ENCODE results near the gene CYP27C1. TPM values are rescaled to one million over a fixed set of nuclear protein-coding genes. Genes with fewer than 3 reads are reported as not detected.

CYP27C1 gene
- total RNA-seq, 2 experiments from 2014 or later: not detected

GRCh38 chr2:127166231-127166860 is 53.8 kb downstream of the CYP27C1 start:
- H3K9me3 Mint-ChIP-seq: no peaks in the 10 kb centered on the region
- no peak for TF ChIP-seq CTCF (IDR thresholded peaks at IDR 0.05)
- no peaks in the 10 kb centered on the region for H3K4me1 Mint-ChIP-seq (ENCODE audit: low read depth)
- intact Hi-C loops (cut with DNase I, micrococcal nuclease): no loop called here
- DNase-seq (no peak), ATAC-seq (ENCODE audit: poor library complexity) (no peak)
- H3K4me3 Mint-ChIP-seq: no peak overlapping the region
- H3K27ac Mint-ChIP-seq: no peak overlapping the region
- ChIA-PET CTCF (no interaction called here), POLR2A (no interaction called here)
- H3K27me3 Mint-ChIP-seq: no peaks in the 10 kb centered on the region
- H3K9me3 ChIP-seq (ENCODE audit: control insufficient read depth in 1 of 2, insufficient read depth in 1 of 2, low read length in 2 of 2): no peaks in the 10 kb centered on the region
- H3K36me3 Mint-ChIP-seq (ENCODE audit: low read depth): no peaks in the 10 kb centered on the region
- H3K27me3 ChIP-seq (ENCODE audit: control insufficient read depth in 1 of 2, insufficient read depth in 2 of 2, low read length in 2 of 2): no peaks in the 10 kb centered on the region
- no peak overlapping the region for H3K4me3 ChIP-seq (ENCODE audit: low read length)
- no peak overlapping the region for H3K27ac ChIP-seq (ENCODE audit: low read depth in 1 of 2, low read length in 2 of 2)
- H3K4me1 ChIP-seq (ENCODE audit: insufficient read depth, low read length): no peaks in the 10 kb centered on the region
- H3K36me3 ChIP-seq (ENCODE audit: insufficient read depth, low read length): no peaks in the 10 kb centered on the region

- no peak overlapping the region for H3K4me3 Mint-ChIP-seq
- Histone ChIP-seq H3K36me3 (ENCODE audit: insufficient read depth, low read length) (no peaks in the 10 kb centered on the region), H3K4me1 (ENCODE audit: insufficient read depth, low read length) (no peaks in the 10 kb centered on the region), H3K9me3 (ENCODE audit: control insufficient read depth in 1 of 2, insufficient read depth in 1 of 2, low read length in 2 of 2) (no peaks in the 10 kb centered on the region), H3K27me3 (ENCODE audit: control insufficient read depth in 1 of 2, insufficient read depth in 2 of 2, low read length in 2 of 2) (no peaks in the 10 kb centered on the region), H3K4me3 (ENCODE audit: low read length) (no peak overlapping the region), H3K27ac (ENCODE audit: low read depth in 1 of 2, low read length in 2 of 2) (no peak overlapping the region)
- no peak for TF ChIP-seq CTCF (IDR thresholded peaks at IDR 0.05)
- DNase-seq (no peak), ATAC-seq (ENCODE audit: poor library complexity) (no peak)
- no peaks in the 10 kb centered on the region for H3K4me1 Mint-ChIP-seq (ENCODE audit: low read depth)
- ChIA-PET POLR2A (no interaction called here), CTCF (no interaction called here)
- no peaks in the 10 kb centered on the region for H3K36me3 Mint-ChIP-seq (ENCODE audit: low read depth)
- H3K27me3 Mint-ChIP-seq: no peaks in the 10 kb centered on the region
- no peaks in the 10 kb centered on the region for H3K9me3 Mint-ChIP-seq
- intact Hi-C loops (cut with DNase I, micrococcal nuclease): no loop called here
- no peak overlapping the region for H3K27ac Mint-ChIP-seq
Measured at GRCh38 chr2:127165539-127165935, 54.6 kb downstream of the CYP27C1 start.

GRCh38 chr2:127164761-127165538 is 55.1 kb downstream of the CYP27C1 start:
- intact Hi-C loops (cut with DNase I, micrococcal nuclease): no loop called here
- H3K27me3 ChIP-seq (ENCODE audit: control insufficient read depth in 1 of 2, insufficient read depth in 2 of 2, low read length in 2 of 2): no peaks in the 10 kb centered on the region
- ChIA-PET POLR2A (no interaction called here), CTCF (no interaction called here)
- no peak overlapping the region for H3K4me3 ChIP-seq (ENCODE audit: low read length)
- DNase-seq (no peak), ATAC-seq (ENCODE audit: poor library complexity) (no peak)
- H3K36me3 Mint-ChIP-seq (ENCODE audit: low read depth): no peaks in the 10 kb centered on the region
- no peak overlapping the region for H3K27ac ChIP-seq (ENCODE audit: low read depth in 1 of 2, low read length in 2 of 2)
- H3K9me3 ChIP-seq (ENCODE audit: control insufficient read depth in 1 of 2, insufficient read depth in 1 of 2, low read length in 2 of 2): no peaks in the 10 kb centered on the region
- no peaks in the 10 kb centered on the region for H3K9me3 Mint-ChIP-seq
- H3K27me3 Mint-ChIP-seq: no peaks in the 10 kb centered on the region
- no peaks in the 10 kb centered on the region for H3K4me1 ChIP-seq (ENCODE audit: insufficient read depth, low read length)
- no peak overlapping the region for H3K27ac Mint-ChIP-seq
- no peak overlapping the region for H3K4me3 Mint-ChIP-seq
- no peaks in the 10 kb centered on the region for H3K4me1 Mint-ChIP-seq (ENCODE audit: low read depth)
- H3K36me3 ChIP-seq (ENCODE audit: insufficient read depth, low read length): no peaks in the 10 kb centered on the region
- TF ChIP-seq CTCF (IDR thresholded peaks at IDR 0.05): no peak

Data from CD4-positive, alpha-beta T cell (primary cell).